Right atrium auricular region (tissue), 2 donors: ENCODE data around the gene SCT. TPM values are rescaled to one million over a fixed set of nuclear protein-coding genes. Genes with fewer than 3 reads are reported as not detected.

Source experiments
- DNase-seq: peaks from one replicate; pipeline ENCODE4 v3.0.0-alpha.2; 2019; ENCODE audit warnings: low spot score
- H3K27ac ChIP-seq, 2 donors: fragments of 200-600 bp; sonication (generic); 1 replicate in 1 of 2; 2 replicates in 1 of 2; pipeline ENCODE4 v1.5.1; 2016 to 2019
- H3K27me3 ChIP-seq, 2 donors: fragments of 200-600 bp; sonication (generic); one replicate each; pipeline versions ENCODE4 v1.5.1 to v1.6.0; 2017 to 2019
- H3K36me3 ChIP-seq: fragments of 200-600 bp; sonication (generic); one replicate; pipeline ENCODE4 v1.5.1; 2016
- H3K4me1 ChIP-seq, 2 donors: fragments of 200-600 bp; sonication (generic); one replicate each; pipeline versions ENCODE4 v1.5.1 to v1.6.0; 2017 to 2019
- H3K4me3 ChIP-seq, 2 donors: fragments of 200-600 bp; sonication (generic); 1 replicate in 1 of 2; 2 replicates in 1 of 2; pipeline ENCODE4 v1.5.1; 2017 to 2019; ENCODE audit warnings: mild to moderate bottlenecking in 1 of 2, moderate library complexity in 1 of 2
- H3K9me3 ChIP-seq, 2 donors: fragments of 200-600 bp; sonication (generic); one replicate each; pipeline ENCODE4 v1.5.1; 2019
- CTCF ChIP-seq, 2 donors: fragments of 200-600 bp; sonication (generic); IDR thresholded peaks; one replicate each; pipeline ENCODE4 v1.5.1; 2019; ENCODE audit warnings: antibody characterized with exemption in 2 of 2
- total RNA-seq, 2 donors: library from RNA; depleted of rRNA; stranded (reverse); fragments of >200 nt; gene quantifications; one replicate each; pipeline ENCODE4 v1.1.0, GENCODE V29; 2016

Gene SCT
- total RNA-seq, 2 donors from 2014 or later = not detected

GRCh38 chr11:621838-622237 is 5.1 kb downstream of the SCT start:
- Histone ChIP-seq H3K9me3 (no peaks in the 10 kb centered on the region), H3K27me3 (peaks cover 0 to 3% of the 10 kb centered on the region in 2 donors), H3K36me3 (no peaks in the 10 kb centered on the region), H3K4me3 (no peak overlapping the region), H3K27ac (no peak overlapping the region), H3K4me1 (peaks cover 0 to 5% of the 10 kb centered on the region in 2 donors)
- no peak for TF ChIP-seq CTCF (IDR thresholded peaks at IDR 0.05)
- DNase-seq = no peak

GRCh38 chr11:620935-621814 is 5.8 kb downstream of the SCT start:
- no peak for DNase-seq
- H3K27ac ChIP-seq = no peak overlapping the region
- H3K9me3 ChIP-seq = no peaks in the 10 kb centered on the region
- H3K4me3 ChIP-seq = no peak overlapping the region
- peaks cover 0 to 3% of the 10 kb centered on the region in 2 donors for H3K27me3 ChIP-seq
- TF ChIP-seq CTCF (IDR thresholded peaks at IDR 0.05) = no peak
- H3K4me1 ChIP-seq = peaks cover 0 to 6% of the 10 kb centered on the region in 2 donors
- no peaks in the 10 kb centered on the region for H3K36me3 ChIP-seq

GRCh38 chr11:620201-620600 is 6.8 kb downstream of the SCT start:
- Histone ChIP-seq H3K9me3 (no peaks in the 10 kb centered on the region), H3K4me1 (peaks cover 0 to 11% of the 10 kb centered on the region in 2 donors), H3K4me3 (no peak overlapping the region), H3K36me3 (no peaks in the 10 kb centered on the region), H3K27ac (no peak overlapping the region), H3K27me3 (no peaks in the 10 kb centered on the region)
- no peak for TF ChIP-seq CTCF (IDR thresholded peaks at IDR 0.05)
- DNase-seq = no peak

- Histone ChIP-seq H3K27me3 (no peaks in the 10 kb centered on the region), H3K4me1 (peaks cover 0 to 17% of the 10 kb centered on the region in 2 donors), H3K27ac (no peak overlapping the region), H3K4me3 (no peak overlapping the region), H3K36me3 (no peaks in the 10 kb centered on the region), H3K9me3 (no peaks in the 10 kb centered on the region)
- no peak for DNase-seq
- no peak for TF ChIP-seq CTCF (IDR thresholded peaks at IDR 0.05)
Observed at GRCh38 chr11:619628-620050, 7.3 kb downstream of the SCT start.

GRCh38 chr11:618856-619627 is 7.9 kb downstream of the SCT start:
- DNase-seq = no peak
- no peaks in the 10 kb centered on the region for H3K27me3 ChIP-seq
- TF ChIP-seq CTCF (IDR thresholded peaks at IDR 0.05) = no peak
- H3K9me3 ChIP-seq = no peaks in the 10 kb centered on the region
- H3K4me3 ChIP-seq = no peak overlapping the region
- no peaks in the 10 kb centered on the region for H3K36me3 ChIP-seq
- H3K27ac ChIP-seq = no peak overlapping the region
- peaks cover 0 to 23% of the 10 kb centered on the region in 2 donors for H3K4me1 ChIP-seq
